SK-N-MC (cell line): ENCODE measurements around the gene ST6GALNAC3.
"Not testable (repeated sequence)": the region's sequence is repeated elsewhere in the genome, so short reads cannot be mapped to it uniquely, and the experiment has no call there.

Experiments
- DNase-seq: peaks from one replicate; pipeline ENCODE4 v3.0.0-alpha.2; 2011; ENCODE audit warnings: low read depth, low spot score
- H3K27ac ChIP-seq: fragments of 200-600 bp; sonication (generic); 2 replicates; pipeline ENCODE4 v1.5.1; 2016; ENCODE audit warnings: mixed run types
- H3K36me3 ChIP-seq: fragments of 200-600 bp; sonication (generic); 2 replicates; pipeline ENCODE4 v1.6.1; 2017; ENCODE audit warnings: antibody characterized with exemption, low read length, mixed read lengths; ENCODE audit not compliant: insufficient read depth
- H3K4me3 ChIP-seq: fragments of 200-600 bp; sonication (generic); 2 replicates; pipeline ENCODE4 v1.5.1; 2016
- H3K9ac ChIP-seq: fragments of 200-600 bp; sonication (generic); 2 replicates; pipeline ENCODE4 v1.8.0; 2017; ENCODE audit warnings: mixed run types, mixed read lengths; ENCODE audit not compliant: insufficient read length
- H3K9me3 ChIP-seq: fragments of 200-600 bp; sonication (generic); 2 replicates; pipeline ENCODE4 v1.6.1; 2017; ENCODE audit warnings: low read depth, mild to moderate bottlenecking, antibody characterized with exemption, low read length, moderate library complexity, mixed read lengths
- EZH2 ChIP-seq: fragments of 200-600 bp; sonication (generic); IDR thresholded peaks from one replicate; pipeline ENCODE4 v1.6.1; 2017; ENCODE audit warnings: antibody characterized with exemption
- FOXP2 ChIP-seq: optimal IDR thresholded peaks from 2 replicates; pipeline ENCODE3; 2011; ENCODE audit warnings: mild to moderate bottlenecking, moderate library complexity; ENCODE audit not compliant: insufficient read depth; ENCODE audit errors: extremely low read length, control extremely low read depth
- POLR2AphosphoS5 ChIP-seq: IDR thresholded peaks from 2 replicates; pipeline ENCODE4 v1.6.1; 2012; ENCODE audit warnings: mild to moderate bottlenecking, low read depth, low read length, borderline replicate concordance

Gene ST6GALNAC3

DNA sequence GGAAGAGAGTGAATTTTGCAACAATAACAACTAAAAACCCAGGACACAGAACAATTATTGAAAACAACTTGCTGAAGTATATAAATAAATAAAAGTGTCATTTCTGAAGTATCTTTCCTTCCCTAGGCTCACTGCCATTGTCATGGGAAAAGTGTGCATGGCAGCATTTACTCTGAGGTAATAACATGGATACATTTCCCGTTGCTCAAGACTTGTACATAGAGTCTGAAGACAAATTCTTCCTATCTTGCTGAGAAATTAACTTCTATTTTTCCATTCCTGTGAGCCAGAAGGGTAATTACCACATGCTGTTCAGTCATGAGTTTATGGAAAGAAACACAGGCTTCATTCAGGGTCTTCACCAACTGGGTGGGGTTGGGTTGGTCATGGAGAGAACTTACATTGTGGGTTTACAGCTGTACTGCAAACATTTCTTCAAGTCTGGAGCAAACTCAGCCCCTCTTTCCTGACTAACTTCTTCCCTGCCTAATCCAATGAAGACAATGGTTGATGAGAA lies 32.2 kb downstream of the ST6GALNAC3 start:
- no peak for TF ChIP-seq FOXP2

DNA sequence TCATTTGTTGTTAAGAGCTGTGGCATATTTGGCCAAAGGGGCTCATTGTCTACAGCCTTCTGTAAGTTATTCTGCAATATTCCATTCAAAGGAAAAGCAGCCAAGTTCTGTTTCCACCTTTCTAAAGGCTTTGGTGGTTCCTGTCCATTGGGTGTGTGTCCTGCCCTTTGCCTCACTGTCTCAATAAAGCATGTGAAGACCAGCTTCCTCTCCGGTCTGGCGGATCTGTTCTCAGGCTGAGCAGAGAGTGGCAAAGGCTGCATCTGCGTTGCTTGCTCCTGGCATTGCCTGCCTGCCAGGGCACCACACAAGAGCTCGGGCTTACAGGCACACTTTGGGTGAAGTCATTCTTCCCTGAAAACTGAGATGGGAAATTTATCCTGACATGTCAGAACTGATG lies 34.9 kb downstream of the ST6GALNAC3 start:
- no peak for DNase-seq
- no peak overlapping the region for H3K27ac ChIP-seq
- H3K36me3 ChIP-seq, result no peaks in the 10 kb centered on the region
- no peak overlapping the region for H3K4me3 ChIP-seq
- H3K9ac ChIP-seq, result no peak overlapping the region
- TF ChIP-seq FOXP2 (no peak), POLR2AphosphoS5 (no peak), EZH2 (no peak)
- no peaks in the 10 kb centered on the region for H3K9me3 ChIP-seq

More for the DNA sequence above, 32.2 kb downstream of the ST6GALNAC3 start:
- DNase-seq, result no peak
- Histone ChIP-seq H3K9me3 (no peaks in the 10 kb centered on the region), H3K4me3 (no peak overlapping the region), H3K9ac (no peak overlapping the region), H3K27ac (no peak overlapping the region), H3K36me3 (no peaks in the 10 kb centered on the region)

DNA sequence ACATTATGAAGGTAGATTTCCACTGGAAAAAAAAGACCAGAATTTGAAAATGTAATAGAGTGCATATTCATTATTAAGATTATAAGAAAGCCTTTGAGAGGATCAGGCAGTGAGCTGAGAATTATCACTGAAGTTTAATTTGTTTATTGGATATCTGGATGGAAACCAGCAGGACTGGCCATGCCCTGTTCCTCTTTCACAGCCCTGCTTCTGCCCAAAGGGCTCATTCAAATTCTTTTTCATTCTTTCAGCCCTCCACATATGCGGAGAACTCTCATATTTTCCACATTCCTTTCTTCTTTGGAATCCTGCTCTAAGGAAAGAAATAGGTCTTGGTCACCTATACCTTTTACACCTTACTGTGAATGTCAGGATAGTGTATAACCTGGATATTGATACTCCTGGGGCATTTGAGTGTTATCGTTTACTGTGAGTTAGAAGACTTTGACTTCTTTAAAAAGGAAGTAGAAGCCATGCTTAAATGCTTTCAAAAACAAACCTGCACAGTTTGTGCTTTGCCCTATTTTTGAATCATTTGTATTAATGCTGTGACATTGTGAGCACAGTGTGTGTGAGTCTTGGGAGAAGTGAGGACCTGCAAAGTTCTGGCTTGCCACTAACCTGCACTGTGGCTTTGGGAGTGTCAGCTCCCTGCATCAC lies 35.5 kb downstream of the ST6GALNAC3 start:
- Histone ChIP-seq H3K27ac (no peak overlapping the region), H3K9me3 (no peaks in the 10 kb centered on the region), H3K9ac (no peak overlapping the region), H3K36me3 (no peaks in the 10 kb centered on the region), H3K4me3 (no peak overlapping the region)
- TF ChIP-seq FOXP2 (no peak), EZH2 (no peak), POLR2AphosphoS5 (no peak)
- DNase-seq, result no peak

DNA sequence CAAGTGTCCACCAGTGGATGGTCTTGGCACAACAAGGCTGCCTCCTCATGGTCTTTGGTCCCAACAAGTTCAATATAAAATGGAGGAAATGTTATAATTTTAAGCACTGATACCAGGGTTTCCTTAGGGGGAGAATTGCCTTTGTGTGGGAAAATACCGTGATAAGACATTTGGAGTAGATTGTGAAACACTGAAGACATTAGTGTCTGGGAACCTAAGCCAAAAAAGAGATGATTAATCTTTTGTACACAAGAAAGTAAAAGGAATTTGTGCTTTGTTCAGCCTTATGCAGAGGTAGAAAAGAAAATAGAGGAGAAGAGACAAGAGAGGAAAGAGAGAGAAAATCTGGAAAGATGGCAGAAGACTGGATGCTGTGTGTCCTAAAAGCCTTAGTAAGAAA lies 36.1 kb downstream of the ST6GALNAC3 start:
- no peak overlapping the region for H3K4me3 ChIP-seq
- H3K9ac ChIP-seq, result no peak overlapping the region
- H3K36me3 ChIP-seq, result no peaks in the 10 kb centered on the region
- H3K9me3 ChIP-seq, result no peaks in the 10 kb centered on the region
- TF ChIP-seq FOXP2, result no peak
- TF ChIP-seq EZH2, result no peak
- no peak for TF ChIP-seq POLR2AphosphoS5
- H3K27ac ChIP-seq, result no peak overlapping the region
- DNase-seq, result no peak

DNA sequence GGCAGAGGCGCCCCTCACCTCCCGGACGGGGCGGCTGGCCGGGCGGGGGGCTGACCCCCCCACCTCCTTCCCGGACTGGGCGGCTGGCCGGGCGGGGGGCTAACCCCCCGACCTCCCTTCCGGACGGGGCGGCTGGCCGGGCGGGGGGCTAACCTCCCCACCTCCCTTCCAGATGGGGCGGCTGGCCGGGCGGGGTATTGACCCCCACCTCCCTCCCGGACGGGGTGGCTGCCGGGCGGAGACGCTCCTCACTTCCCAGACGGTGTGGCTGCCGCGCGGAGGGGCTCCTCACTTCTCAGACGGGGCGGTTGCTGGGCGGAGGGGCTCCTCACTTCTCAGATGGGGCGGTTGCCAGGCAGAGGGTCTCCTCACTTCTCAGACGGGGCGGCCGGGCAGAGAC lies 37.8 kb downstream of the ST6GALNAC3 start:
- not testable (repeated sequence) for H3K9ac ChIP-seq, H3K27ac ChIP-seq, H3K9me3 ChIP-seq, DNase-seq, H3K36me3 ChIP-seq, H3K4me3 ChIP-seq

DNA sequence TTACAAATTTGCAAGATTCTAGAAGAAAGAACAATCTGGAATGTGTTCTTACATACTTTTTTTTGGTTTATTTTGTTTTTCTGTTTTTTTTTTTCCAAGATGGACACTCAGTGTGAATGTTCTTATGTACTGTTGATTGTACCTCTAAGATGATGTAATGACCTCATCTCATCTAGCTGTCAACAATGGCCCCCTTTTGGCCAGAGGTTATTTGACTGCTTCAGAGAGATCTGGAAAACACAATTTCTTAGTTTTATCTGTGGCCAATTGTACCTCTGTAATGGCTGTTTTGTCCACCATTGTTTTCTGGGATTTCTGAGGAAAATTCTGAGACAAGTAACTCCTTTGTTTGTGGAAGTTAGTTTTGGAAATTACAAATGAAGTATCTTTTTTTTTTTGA lies 38.9 kb downstream of the ST6GALNAC3 start:
- Histone ChIP-seq H3K9me3 (no peaks in the 10 kb centered on the region), H3K9ac (no peak overlapping the region), H3K4me3 (no peak overlapping the region), H3K36me3 (no peaks in the 10 kb centered on the region), H3K27ac (no peak overlapping the region)
- DNase-seq, result no peak
- TF ChIP-seq POLR2AphosphoS5, result no peak
- no peak for TF ChIP-seq FOXP2
- no peak for TF ChIP-seq EZH2

DNA sequence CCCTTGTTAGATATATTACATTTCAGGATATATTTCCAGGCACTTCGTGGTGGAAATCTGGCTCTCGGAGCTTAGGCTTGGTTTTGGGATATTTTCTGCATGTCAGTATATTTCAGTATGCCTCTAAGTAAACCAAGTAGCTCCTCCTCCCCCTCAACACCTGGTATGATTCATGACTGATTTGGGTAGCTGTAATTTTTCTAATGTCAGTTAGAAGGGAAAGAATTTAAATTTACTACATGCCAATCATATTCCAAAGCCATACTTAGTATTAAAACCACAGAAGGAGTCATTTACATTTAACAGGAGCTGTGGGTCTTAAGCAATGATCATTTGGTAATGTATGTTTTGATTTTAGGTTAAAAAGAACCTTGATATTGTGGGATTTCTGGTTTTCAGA lies 40.6 kb downstream of the ST6GALNAC3 start:
- Histone ChIP-seq H3K4me3 (no peak overlapping the region), H3K9ac (no peak overlapping the region), H3K9me3 (no peaks in the 10 kb centered on the region), H3K27ac (no peak overlapping the region), H3K36me3 (no peaks in the 10 kb centered on the region)
- DNase-seq, result no peak
- TF ChIP-seq FOXP2 (no peak), EZH2 (no peak), POLR2AphosphoS5 (no peak)

DNA sequence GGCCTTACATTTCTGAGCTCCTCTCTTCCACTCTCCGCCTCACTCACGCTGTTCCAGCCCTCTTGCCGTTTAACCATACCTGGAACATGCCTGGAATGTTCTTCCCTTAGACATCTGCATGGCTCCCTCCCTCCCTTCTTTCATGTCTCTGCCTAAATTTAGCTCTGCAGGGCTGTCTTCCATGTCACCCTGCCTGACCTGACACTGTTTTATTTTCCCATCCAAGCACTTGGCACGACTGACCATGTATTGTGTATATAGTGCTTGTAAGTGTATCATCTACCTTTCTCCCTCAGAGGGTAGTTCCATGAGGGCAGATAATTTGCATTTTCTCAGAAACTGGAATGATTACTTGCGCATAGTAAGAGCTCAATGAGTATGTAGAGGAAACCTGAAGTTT lies 47.3 kb downstream of the ST6GALNAC3 start:
- H3K4me3 ChIP-seq, result no peak overlapping the region
- no peak overlapping the region for H3K27ac ChIP-seq

DNA sequence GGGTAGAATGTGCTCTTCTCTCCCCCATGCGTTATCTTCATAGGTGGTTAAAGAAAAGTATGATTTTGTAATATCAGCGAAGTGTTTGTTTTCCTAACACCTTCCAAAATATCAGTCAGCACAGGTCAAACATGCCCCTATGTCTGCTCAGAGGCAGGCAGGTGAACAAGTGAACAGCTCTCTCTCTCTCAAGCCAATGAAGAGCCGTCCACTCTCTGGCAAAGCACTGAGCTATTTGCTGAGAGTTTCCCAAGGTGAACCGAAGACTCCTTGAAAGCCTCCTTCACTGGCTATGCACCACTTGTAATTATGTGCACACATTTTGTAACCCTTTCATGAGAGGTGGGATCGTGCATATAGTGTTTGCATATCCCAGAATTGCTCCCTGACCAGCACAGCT lies 47.7 kb downstream of the ST6GALNAC3 start:
- Histone ChIP-seq H3K4me3 (no peak overlapping the region), H3K9ac (no peak overlapping the region), H3K27ac (no peak overlapping the region), H3K36me3 (no peaks in the 10 kb centered on the region), H3K9me3 (no peaks in the 10 kb centered on the region)
- TF ChIP-seq FOXP2, result no peak
- TF ChIP-seq EZH2, result no peak
- no peak for TF ChIP-seq POLR2AphosphoS5
- no peak for DNase-seq

More for the DNA sequence above, 47.3 kb downstream of the ST6GALNAC3 start:
- Histone ChIP-seq H3K9me3 (no peaks in the 10 kb centered on the region), H3K9ac (no peak overlapping the region), H3K36me3 (no peaks in the 10 kb centered on the region)
- DNase-seq, result no peak
- TF ChIP-seq POLR2AphosphoS5 (no peak), EZH2 (no peak), FOXP2 (no peak)

DNA sequence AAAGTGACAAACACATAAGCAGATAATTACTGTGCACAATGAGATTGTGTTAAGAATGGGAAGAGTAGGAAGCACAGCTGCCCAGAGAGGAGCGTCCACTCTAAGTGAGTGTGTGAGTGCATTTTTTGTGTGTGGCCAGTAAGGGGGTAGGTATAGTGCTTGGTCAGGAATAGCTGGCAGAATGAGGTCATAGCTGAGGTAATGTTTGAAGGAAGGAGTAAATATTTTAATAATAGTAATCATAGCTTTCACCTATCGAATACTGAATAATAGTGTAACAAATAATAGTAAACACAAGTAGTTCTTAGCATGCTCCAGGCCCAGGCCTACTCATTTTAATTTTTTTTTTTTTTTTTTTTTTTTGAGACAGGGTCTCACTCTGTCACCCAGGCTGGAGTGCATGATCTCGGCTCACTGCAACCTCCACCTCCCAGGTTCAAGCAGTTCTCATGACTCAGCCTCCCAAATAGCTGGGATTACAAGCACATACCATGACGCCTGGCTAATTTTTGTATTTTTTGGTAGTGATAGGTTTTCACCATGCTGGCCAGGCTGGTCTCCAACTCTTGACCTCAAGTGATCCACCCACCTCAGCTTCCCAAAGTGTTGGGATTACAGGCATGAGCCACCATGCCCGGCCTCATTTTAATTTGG lies 49.0 kb downstream of the ST6GALNAC3 start:
- not testable (repeated sequence) for H3K27ac ChIP-seq, H3K9me3 ChIP-seq, H3K4me3 ChIP-seq, DNase-seq, H3K36me3 ChIP-seq, H3K9ac ChIP-seq
